ENCODE data around the gene CLDN9.

CLDN9 gene

GRCh38 chr16:3012828-3013420, at the start of gene CLDN9:
Gene CLDN9, plus strand, starts transcription at chr16:3012923. Its CDS starts 440 bp downstream, at chr16:3013363.
- DNase-seq (ENCODE audit: low read depth), result no peak

- peak; percentile 32 for DNase-seq (ENCODE audit: low read depth)
Observed at GRCh38 chr16:2963074-2963722, 49.5 kb upstream of the CLDN9 start.

- DNase-seq (ENCODE audit: low read depth), result no peak
Observed at GRCh38 chr16:2963723-2964474, 48.8 kb upstream of the CLDN9 start, which contains the start of gene KREMEN2. Gene KREMEN2, plus strand, starts transcription at chr16:2964275. Its CDS starts 246 bp downstream, at chr16:2964521.

- DNase-seq (ENCODE audit: low read depth), result peak; percentile 61
Observed at GRCh38 chr16:2964475-2965336, 48.0 kb upstream of the CLDN9 start.

- DNase-seq (ENCODE audit: low read depth), result no peak
Observed at GRCh38 chr16:2966043-2966807, 46.5 kb upstream of the CLDN9 start.

GRCh38 chr16:2966808-2967191, 45.9 kb upstream of the CLDN9 start:
- DNase-seq (ENCODE audit: low read depth), result no peak

GRCh38 chr16:2967211-2967631, 45.5 kb upstream of the CLDN9 start:
- no peak for DNase-seq (ENCODE audit: low read depth)

GRCh38 chr16:2967721-2968161, 45.0 kb upstream of the CLDN9 start:
- no peak for DNase-seq (ENCODE audit: low read depth)

GRCh38 chr16:2968368-2968737, 44.4 kb upstream of the CLDN9 start:
- DNase-seq (ENCODE audit: low read depth), result no peak

GRCh38 chr16:2968738-2969544, 43.8 kb upstream of the CLDN9 start, which contains the start of gene PAQR4:
Gene PAQR4, plus strand, starts transcription at chr16:2969348. Its CDS starts 327 bp downstream, at chr16:2969675.
- DNase-seq (ENCODE audit: low read depth), result peak; percentile 60

- peak; percentile 49 for DNase-seq (ENCODE audit: low read depth)
Observed at GRCh38 chr16:2969545-2970521, 42.9 kb upstream of the CLDN9 start.

- DNase-seq (ENCODE audit: low read depth), result no peak
Observed at GRCh38 chr16:2970563-2970962, 42.2 kb upstream of the CLDN9 start.

- no peak for DNase-seq (ENCODE audit: low read depth)
Observed at GRCh38 chr16:2971134-2971984, 41.4 kb upstream of the CLDN9 start.

GRCh38 chr16:2971985-2972784, 40.5 kb upstream of the CLDN9 start:
- DNase-seq (ENCODE audit: low read depth), result no peak

- DNase-seq (ENCODE audit: low read depth), result no peak
Observed at GRCh38 chr16:2973093-2973492, 39.6 kb upstream of the CLDN9 start.

- no peak for DNase-seq (ENCODE audit: low read depth)
Observed at GRCh38 chr16:2973605-2974318, 39.0 kb upstream of the CLDN9 start.

Measured in T-helper 22 cell (primary cell).